Activated CD4-positive, alpha-beta memory T cell treated with anti-CD3 and anti-CD28 coated beads for 36 hours (primary cell): Measurements from ENCODE around the gene EMILIN1. TPM values are rescaled to one million over a fixed set of nuclear protein-coding genes. Genes with fewer than 3 reads are reported as not detected.
"Not testable (repeated sequence)": the region's sequence is repeated elsewhere in the genome, so short reads cannot be mapped to it uniquely, and the experiment has no call there.

Experiments used
- CTCF ChIA-PET: fragments of 350-600 bp; sonication (Branson Sonifier 250); formaldehyde crosslinking; loops from one replicate; lab custom pipeline; 2021; ENCODE audit warnings: antibody characterized with exemption, inconsistent platforms; lab: Charles Lee
- POLR2A ChIA-PET: fragments of 350-600 bp; sonication (Branson Sonifier 250); formaldehyde crosslinking; loops from one replicate; lab custom pipeline; 2021; ENCODE audit warnings: antibody characterized with exemption; lab: Charles Lee
- DNase-seq: peaks from one replicate; pipeline ENCODE4 v3.0.0-alpha.2; 2020
- H3K27ac Mint-ChIP-seq: one replicate; pipeline ENCODE4 v1.8.0; 2021; ENCODE audit warnings: mixed read lengths
- H3K27me3 Mint-ChIP-seq: one replicate; pipeline ENCODE4 v1.8.0; 2021; ENCODE audit warnings: mixed read lengths
- H3K36me3 Mint-ChIP-seq: one replicate; pipeline ENCODE4 v1.8.0; 2021; ENCODE audit warnings: mixed read lengths
- H3K4me1 Mint-ChIP-seq: one replicate; pipeline ENCODE4 v1.8.0; 2021; ENCODE audit warnings: low read depth, mixed read lengths
- H3K4me3 Mint-ChIP-seq: one replicate; pipeline ENCODE4 v1.8.0; 2021; ENCODE audit warnings: mild to moderate bottlenecking, mixed read lengths
- H3K9me3 Mint-ChIP-seq: one replicate; pipeline ENCODE4 v1.8.0; 2021; ENCODE audit warnings: mixed read lengths
- intact Hi-C: fragments of 100-400 bp; cut with micrococcal nuclease; formaldehyde crosslinking; loops from one replicate; pipeline ENCODE4 v1.15.1; 2023
- total RNA-seq, 2 experiments: library from RNA; stranded (reverse); gene quantifications; one replicate each; pipeline ENCODE4 v1.2.3, GENCODE V29; 2021

EMILIN1 gene
- total RNA-seq, 2 experiments from 2014 or later: 0.29 to 0.51 TPM

- peaks cover 28% of the 10 kb centered on the region for H3K27me3 Mint-ChIP-seq
- H3K4me3 Mint-ChIP-seq: peak overlapping the region; percentile 23
- ChIA-PET POLR2A (no interaction called here), CTCF (no interaction called here)
- peaks cover 14% of the 10 kb centered on the region for H3K4me1 Mint-ChIP-seq
- no peak for DNase-seq
- H3K27ac Mint-ChIP-seq: no peak overlapping the region
- no peaks in the 10 kb centered on the region for H3K9me3 Mint-ChIP-seq
- intact Hi-C loops: no loop called here
- no peaks in the 10 kb centered on the region for H3K36me3 Mint-ChIP-seq
Observed at GRCh38 chr2:27117995-27118524, 39.6 kb downstream of the EMILIN1 start.

- H3K36me3 Mint-ChIP-seq: no peaks in the 10 kb centered on the region
- peak within 1 kb of the TSS; percentile 75 for H3K4me3 Mint-ChIP-seq
- no peak within 1 kb of the TSS for H3K27ac Mint-ChIP-seq
- H3K4me1 Mint-ChIP-seq: peaks cover 18% of the 10 kb centered on the region
- H3K27me3 Mint-ChIP-seq: peaks cover 28% of the 10 kb centered on the region
- peak; percentile 19 for DNase-seq
- intact Hi-C loops: no loop called here
- CTCF ChIA-PET: no interaction called here
- H3K9me3 Mint-ChIP-seq: no peaks in the 10 kb centered on the region
- POLR2A ChIA-PET: interaction anchor here (1.0 kb wide), 1 partner anchor 15 kb away, joined by 4 read pairs; the partner anchor contains the start of gene PREB
Observed at GRCh38 chr2:27118525-27119329, 40.3 kb downstream of the EMILIN1 start, which contains the start of gene CGREF1. CGREF1 (minus strand) TSS chr2:27119128; CDS start chr2:27104366, 14,762 bp downstream.

GRCh38 chr2:27119330-27119670, 40.9 kb downstream of the EMILIN1 start:
- peak overlapping the region; percentile 75 for H3K4me3 Mint-ChIP-seq
- H3K9me3 Mint-ChIP-seq, intact Hi-C loops: not testable (repeated sequence)

GRCh38 chr2:27121906-27122305, 43.5 kb downstream of the EMILIN1 start:
- Mint-ChIP-seq H3K4me3 (no peak overlapping the region), H3K27me3 (peaks cover 28% of the 10 kb centered on the region), H3K9me3 (no peaks in the 10 kb centered on the region), H3K27ac (no peak overlapping the region), H3K36me3 (no peaks in the 10 kb centered on the region), H3K4me1 (peaks cover 18% of the 10 kb centered on the region)
- no peak for DNase-seq
- CTCF ChIA-PET: interaction anchor here (3.1 kb wide), 1 partner anchor 158 kb away, joined by 14 read pairs; no protein-coding TSS in a partner anchor
- intact Hi-C loops: loop anchor here (5.0 kb wide), 1 partner anchor 70 kb away; the partner anchor contains the start of gene AGBL5
- POLR2A ChIA-PET: no interaction called here

More at GRCh38 chr2:27119330-27119670, 40.9 kb downstream of the EMILIN1 start:
- DNase-seq, H3K36me3 Mint-ChIP-seq, CTCF ChIA-PET, H3K27ac Mint-ChIP-seq: not testable (repeated sequence)
- peaks cover 28% of the 10 kb centered on the region for H3K27me3 Mint-ChIP-seq
- POLR2A ChIA-PET: interaction anchor here (1.0 kb wide), 1 partner anchor 15 kb away, joined by 4 read pairs; the partner anchor contains the start of gene PREB
- H3K4me1 Mint-ChIP-seq: peaks cover 18% of the 10 kb centered on the region

GRCh38 chr2:27122791-27123190, 44.4 kb downstream of the EMILIN1 start:
- H3K9me3 Mint-ChIP-seq: no peaks in the 10 kb centered on the region
- H3K27me3 Mint-ChIP-seq: peaks cover 22% of the 10 kb centered on the region
- intact Hi-C loops: loop anchor here (1.0 to 5.0 kb wide), 2 partner anchors 12 to 70 kb away; partner anchors contain the start of genes AGBL5 and PREB
- no peaks in the 10 kb centered on the region for H3K36me3 Mint-ChIP-seq
- H3K4me1 Mint-ChIP-seq: peaks cover 18% of the 10 kb centered on the region
- no peak for DNase-seq
- H3K4me3 Mint-ChIP-seq: peak overlapping the region; percentile 80
- POLR2A ChIA-PET: interaction anchor here (1.1 to 2.0 kb wide), 3 partner anchors 9 to 51 kb away, joined by 3 to 20 read pairs (median 4); partner anchors contain the start of genes OST4 and PREB
- H3K27ac Mint-ChIP-seq: no peak overlapping the region
- CTCF ChIA-PET: interaction anchor here (2.1 to 3.1 kb wide), 3 partner anchors 11 to 157 kb away, joined by 6 to 19 read pairs (median 14); partner anchors contain the start of genes AGBL5 and PREB

- peak; percentile 71 for DNase-seq
- peaks cover 15% of the 10 kb centered on the region for H3K4me1 Mint-ChIP-seq
- intact Hi-C loops: loop anchor here (1.0 to 5.0 kb wide), 2 partner anchors 11 to 71 kb away; partner anchors contain the start of genes AGBL5 and PREB
- H3K27me3 Mint-ChIP-seq: peaks cover 17% of the 10 kb centered on the region
- ChIA-PET POLR2A (interaction anchor here (0.7 to 2.0 kb wide), 5 partner anchors 8 to 52 kb away, joined by 3 to 20 read pairs (median 3); partner anchors contain the start of genes OST4 and PREB), CTCF (interaction anchor here (0.5 to 3.1 kb wide), 7 partner anchors 8 to 179 kb away, joined by 3 to 19 read pairs (median 6); partner anchors contain the start of genes AGBL5 and PREB)
- H3K27ac Mint-ChIP-seq: no peak within 1 kb of the TSS
- H3K9me3 Mint-ChIP-seq: no peaks in the 10 kb centered on the region
- H3K36me3 Mint-ChIP-seq: no peaks in the 10 kb centered on the region
- H3K4me3 Mint-ChIP-seq: peak within 1 kb of the TSS; percentile 80
Observed at GRCh38 chr2:27123302-27124150, 45.1 kb downstream of the EMILIN1 start, which contains the start of gene ABHD1. ABHD1 (plus strand) TSS chr2:27123815; CDS start chr2:27123949, 134 bp downstream.

- Mint-ChIP-seq H3K36me3 (no peaks in the 10 kb centered on the region), H3K9me3 (no peaks in the 10 kb centered on the region), H3K4me1 (peaks cover 6% of the 10 kb centered on the region), H3K27ac (no peak overlapping the region), H3K4me3 (no peak overlapping the region), H3K27me3 (peaks cover 6% of the 10 kb centered on the region)
- ChIA-PET POLR2A (interaction anchor here (1.4 kb wide), 1 partner anchor 9 kb away, joined by 5 read pairs; the partner anchor contains the start of gene PREB), CTCF (interaction anchor here (1.1 to 2.4 kb wide), 3 partner anchors 9 to 279 kb away, joined by 4 to 19 read pairs (median 6); partner anchors contain the start of gene PREB)
- no peak for DNase-seq
- intact Hi-C loops: no loop called here
Observed at GRCh38 chr2:27125104-27125503, 46.7 kb downstream of the EMILIN1 start.

GRCh38 chr2:27126252-27126710, 47.9 kb downstream of the EMILIN1 start:
- DNase-seq: no peak
- Mint-ChIP-seq H3K9me3 (no peaks in the 10 kb centered on the region), H3K27ac (no peak overlapping the region), H3K36me3 (peaks cover 5% of the 10 kb centered on the region), H3K27me3 (no peaks in the 10 kb centered on the region), H3K4me3 (no peak overlapping the region), H3K4me1 (peaks cover 6% of the 10 kb centered on the region)
- intact Hi-C loops: no loop called here
- POLR2A ChIA-PET: interaction anchor here (1.4 kb wide), 1 partner anchor 8 kb away, joined by 5 read pairs; the partner anchor contains the start of gene PREB
- CTCF ChIA-PET: interaction anchor here (0.6 kb wide), 1 partner anchor 691 kb away, joined by 3 read pairs; no protein-coding TSS in a partner anchor

GRCh38 chr2:27127883-27128667, 49.7 kb downstream of the EMILIN1 start:
- Mint-ChIP-seq H3K36me3 (peaks cover 12% of the 10 kb centered on the region), H3K9me3 (no peaks in the 10 kb centered on the region), H3K27ac (no peak overlapping the region), H3K4me3 (no peak overlapping the region), H3K4me1 (peaks cover 12% of the 10 kb centered on the region), H3K27me3 (no peaks in the 10 kb centered on the region)
- ChIA-PET POLR2A (no interaction called here), CTCF (no interaction called here)
- no peak for DNase-seq
- intact Hi-C loops: no loop called here

- DNase-seq: no peak
- intact Hi-C loops: no loop called here
- no peak overlapping the region for H3K4me3 Mint-ChIP-seq
- POLR2A ChIA-PET: no interaction called here
- CTCF ChIA-PET: no interaction called here
- H3K4me1 Mint-ChIP-seq: peaks cover 16% of the 10 kb centered on the region
- H3K9me3 Mint-ChIP-seq: no peaks in the 10 kb centered on the region
- peaks cover 13% of the 10 kb centered on the region for H3K36me3 Mint-ChIP-seq
- no peaks in the 10 kb centered on the region for H3K27me3 Mint-ChIP-seq
- no peak overlapping the region for H3K27ac Mint-ChIP-seq
Observed at GRCh38 chr2:27128668-27129571, 50.5 kb downstream of the EMILIN1 start.
